ENCODE results near the gene LRRC1. TPM values are rescaled to one million over a fixed set of nuclear protein-coding genes. Genes with fewer than 3 reads are reported as not detected.

The LRRC1 gene
- total and polyA plus RNA-seq, 10 donors = 1.8 to 6.3 (median 3.7) TPM

DNA sequence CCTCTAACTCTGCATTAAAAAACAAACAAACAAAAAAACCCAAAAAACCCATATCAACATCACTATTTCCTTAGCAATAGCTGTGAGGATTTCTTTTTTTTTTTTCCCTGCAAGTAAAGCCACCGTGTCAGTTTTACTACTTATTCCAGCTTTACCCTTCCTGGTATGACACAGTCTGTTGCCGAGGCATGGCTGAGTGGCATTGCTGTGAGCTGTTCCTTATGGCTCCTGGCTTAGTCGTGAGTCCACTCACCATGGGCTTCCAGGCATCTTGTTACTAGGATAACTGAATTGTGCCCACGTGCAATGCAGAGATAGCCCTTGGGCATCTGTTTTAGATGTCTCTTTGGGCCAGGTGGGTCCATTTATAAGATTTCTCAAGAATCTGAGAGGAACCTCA is 84.8 kb downstream of the LRRC1 start:
- H3K9me3 ChIP-seq = peaks cover 0 to 12% (median 0%) of the 10 kb centered on the region in 8 donors
- DNase-seq = no peak
- TF ChIP-seq POLR2A (IDR thresholded peaks at IDR 0.05) (no peak), POLR2AphosphoS5 (IDR thresholded peaks at IDR 0.05) (no peak)
- TF ChIP-seq, protein P1, sequence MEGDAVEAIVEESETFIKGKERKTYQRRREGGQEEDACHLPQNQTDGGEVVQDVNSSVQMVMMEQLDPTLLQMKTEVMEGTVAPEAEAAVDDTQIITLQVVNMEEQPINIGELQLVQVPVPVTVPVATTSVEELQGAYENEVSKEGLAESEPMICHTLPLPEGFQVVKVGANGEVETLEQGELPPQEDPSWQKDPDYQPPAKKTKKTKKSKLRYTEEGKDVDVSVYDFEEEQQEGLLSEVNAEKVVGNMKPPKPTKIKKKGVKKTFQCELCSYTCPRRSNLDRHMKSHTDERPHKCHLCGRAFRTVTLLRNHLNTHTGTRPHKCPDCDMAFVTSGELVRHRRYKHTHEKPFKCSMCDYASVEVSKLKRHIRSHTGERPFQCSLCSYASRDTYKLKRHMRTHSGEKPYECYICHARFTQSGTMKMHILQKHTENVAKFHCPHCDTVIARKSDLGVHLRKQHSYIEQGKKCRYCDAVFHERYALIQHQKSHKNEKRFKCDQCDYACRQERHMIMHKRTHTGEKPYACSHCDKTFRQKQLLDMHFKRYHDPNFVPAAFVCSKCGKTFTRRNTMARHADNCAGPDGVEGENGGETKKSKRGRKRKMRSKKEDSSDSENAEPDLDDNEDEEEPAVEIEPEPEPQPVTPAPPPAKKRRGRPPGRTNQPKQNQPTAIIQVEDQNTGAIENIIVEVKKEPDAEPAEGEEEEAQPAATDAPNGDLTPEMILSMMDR (IDR thresholded peaks at IDR 0.05 in 8 of 11, conservative IDR thresholded peaks at IDR 0.05 in 3 of 11) = no peak
- H3K27ac ChIP-seq = no peak overlapping the region
- peaks cover 0 to 14% (median 0%) of the 10 kb centered on the region in 6 donors for H3K36me3 ChIP-seq
- no peaks in the 10 kb centered on the region for H3K27me3 ChIP-seq (replicated peaks in 1 of 7)
- H3K4me1 ChIP-seq = no peaks in the 10 kb centered on the region
- intact Hi-C loops (cut with DNase I; ENCODE audit: low total_unique reads) = no loop called here
- 66 to 85% (median 81%) methylated on average over 4 of the region's 4 CpGs for WGBS, 5 donors
- no peak overlapping the region for H3K4me3 ChIP-seq

DNA sequence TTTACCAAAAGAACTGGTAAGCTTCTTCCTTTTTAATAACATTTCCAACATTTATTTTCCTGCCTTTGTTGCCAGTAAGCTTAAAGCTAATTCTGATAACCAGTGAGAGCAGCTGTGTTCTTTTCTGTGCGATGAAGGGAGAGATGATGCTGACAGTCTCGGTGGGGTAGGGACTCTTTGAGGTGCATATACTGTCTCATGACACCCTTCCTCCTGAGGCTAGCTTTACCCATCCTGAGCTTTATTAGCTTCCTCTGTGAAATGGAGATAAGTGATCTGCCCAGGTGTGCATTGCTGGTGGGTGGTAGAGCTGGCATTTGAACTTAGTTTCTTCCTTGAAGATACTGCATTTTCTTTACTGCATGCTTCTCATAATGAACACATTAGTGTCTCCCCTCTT is 92.5 kb downstream of the LRRC1 start:
- no peak for DNase-seq
- TF ChIP-seq POLR2AphosphoS5 (IDR thresholded peaks at IDR 0.05) (no peak), POLR2A (IDR thresholded peaks at IDR 0.05) (no peak)
- TF ChIP-seq, protein P1 (IDR thresholded peaks at IDR 0.05 in 8 of 11, conservative IDR thresholded peaks at IDR 0.05 in 3 of 11) = no peak
- H3K27ac ChIP-seq = no peak overlapping the region
- H3K9me3 ChIP-seq = no peaks in the 10 kb centered on the region
- H3K27me3 ChIP-seq (replicated peaks in 1 of 7) = no peaks in the 10 kb centered on the region
- no peak overlapping the region for H3K4me3 ChIP-seq
- no peaks in the 10 kb centered on the region for H3K4me1 ChIP-seq
- intact Hi-C loops (cut with DNase I; ENCODE audit: low total_unique reads) = no loop called here
- H3K36me3 ChIP-seq = peaks cover 0 to 14% (median 0%) of the 10 kb centered on the region in 6 donors
- 60 to 90% (median 86%) methylated on average over 2 of the region's 2 CpGs for WGBS, 5 donors

DNA sequence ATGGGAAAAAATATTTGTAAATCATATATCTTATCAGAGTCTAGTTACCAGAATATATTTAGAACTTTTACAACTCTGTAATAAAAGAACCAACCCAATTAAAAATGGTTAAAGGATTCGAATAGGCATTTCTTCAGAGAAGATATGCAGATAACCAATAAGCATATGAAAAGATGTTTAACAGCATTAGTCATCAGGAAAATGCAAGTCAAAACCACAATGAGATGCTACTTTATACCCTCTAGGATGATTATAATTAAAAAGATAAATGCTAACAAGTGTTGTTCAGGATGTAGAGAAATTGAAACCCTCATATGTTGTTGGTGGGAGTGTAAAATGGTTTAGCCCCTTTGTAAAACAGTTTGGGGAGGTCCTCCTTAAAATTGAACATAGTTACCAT is 94.1 kb downstream of the LRRC1 start:
- peaks cover 0 to 3% (median 0%) of the 10 kb centered on the region in 6 donors for H3K36me3 ChIP-seq
- no peaks in the 10 kb centered on the region for H3K9me3 ChIP-seq
- WGBS, 5 donors = 74 to 89% (median 82%) methylated on average over 1 of the region's 1 CpG
- DNase-seq = no peak
- H3K4me3 ChIP-seq = no peak overlapping the region
- H3K27me3 ChIP-seq (replicated peaks in 1 of 7) = no peaks in the 10 kb centered on the region
- intact Hi-C loops (cut with DNase I; ENCODE audit: low total_unique reads) = no loop called here
- no peak overlapping the region for H3K27ac ChIP-seq
- H3K4me1 ChIP-seq = no peaks in the 10 kb centered on the region
- no peak for TF ChIP-seq POLR2A (IDR thresholded peaks at IDR 0.05)
- TF ChIP-seq, protein P1 (IDR thresholded peaks at IDR 0.05 in 8 of 11, conservative IDR thresholded peaks at IDR 0.05 in 3 of 11) = no peak
- TF ChIP-seq POLR2AphosphoS5 (IDR thresholded peaks at IDR 0.05) = no peak

DNA sequence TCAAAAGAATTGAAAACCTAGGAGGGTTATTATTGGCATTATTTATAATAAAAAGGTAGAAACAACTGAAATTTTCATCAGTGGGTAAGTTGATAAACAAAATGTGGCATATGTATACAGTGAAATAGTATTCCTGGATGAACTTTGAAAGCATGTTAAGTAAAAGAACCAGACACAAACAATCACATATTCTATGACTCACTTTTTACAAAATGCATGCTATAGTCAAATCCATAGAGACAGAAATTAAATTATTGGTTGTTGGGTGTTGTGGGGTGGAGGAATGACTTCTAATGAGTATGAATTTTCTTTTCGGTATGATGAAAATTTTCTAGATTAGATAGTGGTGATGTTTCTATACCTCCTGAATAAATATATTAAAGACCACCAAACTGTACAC is 94.6 kb downstream of the LRRC1 start:
- intact Hi-C loops (cut with DNase I; ENCODE audit: low total_unique reads) = no loop called here
- no peaks in the 10 kb centered on the region for H3K36me3 ChIP-seq
- no peak overlapping the region for H3K4me3 ChIP-seq
- 93 to 100% (median 96%) methylated on average over 1 of the region's 1 CpG for WGBS, 5 donors
- no peaks in the 10 kb centered on the region for H3K4me1 ChIP-seq
- TF ChIP-seq POLR2AphosphoS5 (IDR thresholded peaks at IDR 0.05) (no peak), POLR2A (IDR thresholded peaks at IDR 0.05) (no peak)
- TF ChIP-seq, protein P1 (IDR thresholded peaks at IDR 0.05 in 8 of 11, conservative IDR thresholded peaks at IDR 0.05 in 3 of 11) = no peak
- no peak for DNase-seq
- H3K9me3 ChIP-seq = no peaks in the 10 kb centered on the region
- no peaks in the 10 kb centered on the region for H3K27me3 ChIP-seq (replicated peaks in 1 of 7)
- H3K27ac ChIP-seq = no peak overlapping the region

Measured in spleen (tissue), 11 donors.